Gastrocnemius medialis (tissue), 4 donors: Measurements from ENCODE around the gene LRRC4.

Experiments
- CTCF ChIP-seq, 5 experiments: fragments of 450-650 bp in 3 of 5; fragments of 200-600 bp in 2 of 5; sonication (generic) in 2 of 5; IDR thresholded peaks in 4 of 5; conservative IDR thresholded peaks in 1 of 5; 1 replicate in 4 of 5; 2 replicates in 1 of 5; pipeline ENCODE4 v1.5.1; 2016 to 2019; ENCODE audit warnings: antibody characterized with exemption in 5 of 5, mild to moderate bottlenecking in 3 of 5, moderate library complexity in 3 of 5
- POLR2A ChIP-seq, 2 donors: fragments of 450-650 bp; IDR thresholded peaks; one replicate each; pipeline ENCODE4 v1.6.1; 2017; ENCODE audit warnings: antibody characterized with exemption in 2 of 2, mild to moderate bottlenecking in 2 of 2, moderate library complexity in 2 of 2

GRCh38 chr7:127983804-127984332, 47.4 kb downstream of the LRRC4 start:
- TF ChIP-seq POLR2A (IDR thresholded peaks at IDR 0.05) = no peak
- TF ChIP-seq CTCF (IDR thresholded peaks at IDR 0.05 in 4 of 5, conservative IDR thresholded peaks at IDR 0.05 in 1 of 5) = no peak
